HepG2 (cell line): ENCODE measurements around the gene TACC3. TPM values are rescaled to one million over a fixed set of nuclear protein-coding genes. Genes with fewer than 3 reads are reported as not detected.

Experiments
- AGO2 ChIP-seq: fragments of 200-400 bp; formaldehyde crosslinking; optimal IDR thresholded peaks from 2 replicates; pipeline ENCODE3; 2017; ENCODE audit warnings: mild to moderate bottlenecking, low read depth, low read length, moderate library complexity
- AKAP8 ChIP-seq: sonication (generic); formaldehyde crosslinking; IDR thresholded peaks from 2 replicates; pipeline ENCODE4 v1.5.1; 2020; ENCODE audit warnings: mild to moderate bottlenecking, missing genetic modification reagents
- ATF1 ChIP-seq: IDR thresholded peaks from 2 replicates; pipeline ENCODE4 v1.6.1; 2016; ENCODE audit warnings: mild to moderate bottlenecking, control low read depth
- ATF4 ChIP-seq, 2 experiments: fragments of 450-650 bp in 1 of 2; sonication (generic) in 1 of 2; formaldehyde crosslinking; IDR thresholded peaks; 2 replicates each; pipeline versions ENCODE4 v1.5.0 to v1.8.0; 2020 to 2022; ENCODE audit warnings: mild to moderate bottlenecking in 1 of 2, missing genetic modification reagents in 1 of 2
- CBX5 ChIP-seq: sonication (generic); formaldehyde crosslinking; IDR thresholded peaks from 2 replicates; pipeline ENCODE4 v1.4.0; 2020; ENCODE audit warnings: missing genetic modification reagents, borderline replicate concordance
- FOXA1 ChIP-seq, 2 experiments: fragments of 450-650 bp in 1 of 2; sonication (generic) in 1 of 2; formaldehyde crosslinking in 1 of 2; IDR thresholded peaks; 2 replicates each; pipeline versions ENCODE4 v1.4.0 to v1.6.1; 2016 to 2020; ENCODE audit warnings: missing genetic modification reagents in 1 of 2
- HDAC2 ChIP-seq: sonication (generic); formaldehyde crosslinking; IDR thresholded peaks from 2 replicates; pipeline ENCODE4 v1.4.0; 2020; ENCODE audit warnings: missing genetic modification reagents
- HOXA3 ChIP-seq: sonication (generic); formaldehyde crosslinking; IDR thresholded peaks from 2 replicates; pipeline ENCODE4 v1.5.0; 2020; ENCODE audit warnings: missing genetic modification reagents
- KLF13 ChIP-seq: sonication (generic); formaldehyde crosslinking; IDR thresholded peaks from 2 replicates; pipeline ENCODE4 v1.4.0; 2020; ENCODE audit warnings: mild to moderate bottlenecking, missing genetic modification reagents
- PITX1 ChIP-seq: sonication (generic); formaldehyde crosslinking; IDR thresholded peaks from 2 replicates; pipeline ENCODE4 v1.5.1; 2020; ENCODE audit warnings: mild to moderate bottlenecking, missing genetic modification reagents
- RARA ChIP-seq: IDR thresholded peaks from 2 replicates; pipeline ENCODE4 v1.6.1; 2016; ENCODE audit warnings: missing genetic modification reagents, missing compliant biosample characterization
- SIX1 ChIP-seq: sonication (generic); formaldehyde crosslinking; IDR thresholded peaks from 2 replicates; pipeline ENCODE4 v1.4.0; 2020; ENCODE audit warnings: missing genetic modification reagents, borderline replicate concordance
- TAF1 ChIP-seq: sonication (generic); formaldehyde crosslinking; IDR thresholded peaks from 2 replicates; pipeline ENCODE4 v1.4.0; 2020; ENCODE audit warnings: missing genetic modification reagents
- TBP ChIP-seq: sonication (generic); formaldehyde crosslinking; IDR thresholded peaks from 2 replicates; pipeline ENCODE4 v1.5.0; 2020; ENCODE audit warnings: missing genetic modification reagents
- TCF12 ChIP-seq, 2 experiments: fragments of 450-650 bp in 1 of 2; sonication (generic) in 1 of 2; formaldehyde crosslinking in 1 of 2; IDR thresholded peaks; 2 replicates each; pipeline versions ENCODE4 v1.6.1 to v1.8.0; 2017 to 2022; ENCODE audit warnings: antibody characterized with exemption in 1 of 2, mild to moderate bottlenecking in 1 of 2, missing genetic modification reagents in 1 of 2, moderate library complexity in 1 of 2
- TIGD3 ChIP-seq: sonication (generic); formaldehyde crosslinking; IDR thresholded peaks from 2 replicates; pipeline ENCODE4 v1.5.1; 2020; ENCODE audit warnings: mild to moderate bottlenecking, missing genetic modification reagents, borderline replicate concordance
- TP53 ChIP-seq: sonication (generic); formaldehyde crosslinking; conservative IDR thresholded peaks from 2 replicates; pipeline ENCODE4 v1.4.0; 2020; ENCODE audit warnings: missing genetic modification reagents
- U2AF2 ChIP-seq: fragments of 200-400 bp; formaldehyde crosslinking; IDR thresholded peaks from 2 replicates; pipeline ENCODE4 v1.6.1; 2017; ENCODE audit warnings: low read depth, mild to moderate bottlenecking, low read length
- WIZ ChIP-seq: sonication (generic); formaldehyde crosslinking; IDR thresholded peaks from 2 replicates; pipeline ENCODE4 v1.5.1; 2020; ENCODE audit warnings: mild to moderate bottlenecking, missing genetic modification reagents
- ZKSCAN5 ChIP-seq: sonication (generic); formaldehyde crosslinking; IDR thresholded peaks from 2 replicates; pipeline ENCODE4 v1.5.1; 2020; ENCODE audit warnings: mild to moderate bottlenecking, missing genetic modification reagents
- ZNF367 ChIP-seq: sonication (generic); formaldehyde crosslinking; IDR thresholded peaks from 2 replicates; pipeline ENCODE4 v1.4.0; 2020; ENCODE audit warnings: missing genetic modification reagents, borderline replicate concordance
- ZNF513 ChIP-seq: sonication (generic); formaldehyde crosslinking; conservative IDR thresholded peaks from 2 replicates; pipeline ENCODE4 v1.5.0; 2020; ENCODE audit warnings: missing genetic modification reagents
- ZNF766 ChIP-seq: sonication (generic); formaldehyde crosslinking; IDR thresholded peaks from 2 replicates; pipeline ENCODE4 v1.5.0; 2020; ENCODE audit warnings: missing genetic modification reagents, borderline replicate concordance
- ZNF775 ChIP-seq: sonication (generic); formaldehyde crosslinking; IDR thresholded peaks from 2 replicates; pipeline ENCODE4 v1.4.0; 2020; ENCODE audit warnings: missing genetic modification reagents, mild to moderate bottlenecking, moderate library complexity, borderline replicate concordance
- ZNF784 ChIP-seq: sonication (generic); formaldehyde crosslinking; IDR thresholded peaks from 2 replicates; pipeline ENCODE4 v1.5.1; 2020; ENCODE audit warnings: missing genetic modification reagents, mild to moderate bottlenecking, borderline replicate concordance
- ZNF792 ChIP-seq: IDR thresholded peaks from 2 replicates; pipeline ENCODE4 v1.6.1; 2016
- ZSCAN21 ChIP-seq: sonication (generic); formaldehyde crosslinking; IDR thresholded peaks from 2 replicates; pipeline ENCODE4 v1.8.0; 2022; ENCODE audit warnings: mild to moderate bottlenecking, missing genetic modification reagents, moderate library complexity, borderline replicate concordance
- polyA plus RNA-seq, 8 experiments: library from polyadenylated mRNA; depleted of rRNA in 3 of 8; stranded (reverse) in 7 of 8; unstranded in 1 of 8; fragments of >200 nt; fragmentation: Illumina TruSeq in 4 of 8; extraction: Trizol in 4 of 8; gene quantifications; 2 replicates each; pipeline versions ENCODE4 v1.2.1 to v1.2.3, GENCODE V29; 2011 to 2016; ENCODE audit warnings: low read depth in 4 of 8, missing spikeins in 1 of 8, mixed read lengths in 1 of 8; ENCODE audit not compliant: insufficient read depth in 1 of 8
- total RNA-seq, 5 experiments: library from RNA; depleted of rRNA; stranded (reverse); fragments of >200 nt; fragmentation: Illumina TruSeq; extraction: Trizol; gene quantifications; 2 replicates each; pipeline ENCODE4 v1.2.3, GENCODE V29; 2016; ENCODE audit warnings: low read depth in 1 of 5

Gene TACC3
- total and polyA plus RNA-seq, 2 of the 13 experiments (the other 11 are each of a cell fraction or from before 2014, with no cell fraction given): 20.3 to 21.2 TPM

- TF ChIP-seq ZNF792 (CRISPR knock-in tag): 0 out of 2 replicates have a peak, but pooled peaks have one; percentile 15
- no peak for TF ChIP-seq ZNF775 (CRISPR knock-in tag)
- TF ChIP-seq HDAC2 (CRISPR knock-in tag): peak; percentile 22; the same call in 1 of the 2 replicates
- no peak for TF ChIP-seq ZNF367 (CRISPR knock-in tag)
- no peak for TF ChIP-seq ZNF766
- TF ChIP-seq ZSCAN21: 0 out of 2 replicates have a peak, but pooled peaks have one; percentile 30
- TF ChIP-seq U2AF2: no peak
- TF ChIP-seq AKAP8: peak; percentile 73
- no peak for TF ChIP-seq TP53
- TF ChIP-seq KLF13 (CRISPR knock-in tag): no peak
- TF ChIP-seq AGO2: peak; percentile 61
- 0 out of 2 replicates have a peak, but pooled peaks have one; percentile 18 for TF ChIP-seq ZKSCAN5 (CRISPR knock-in tag)
- no peak for TF ChIP-seq SIX1 (CRISPR knock-in tag)
- TF ChIP-seq TIGD3 (CRISPR knock-in tag): no peak
- no peak for TF ChIP-seq TCF12 (IDR thresholded peaks at IDR 0.05)
- 0 out of 2 replicates have a peak, but pooled peaks have one; percentile 68 for TF ChIP-seq TCF12 (CRISPR knock-in tag; IDR thresholded peaks at IDR 0.05)
- no peak for TF ChIP-seq CBX5 (CRISPR knock-in tag)
- no peak for TF ChIP-seq FOXA1 (IDR thresholded peaks at IDR 0.05)
- no peak for TF ChIP-seq FOXA1 (CRISPR knock-in tag; IDR thresholded peaks at IDR 0.05)
- no peak for TF ChIP-seq TAF1 (CRISPR knock-in tag)
- no peak for TF ChIP-seq TBP
- no peak for TF ChIP-seq WIZ (CRISPR knock-in tag)
- TF ChIP-seq ATF1 (CRISPR knock-in tag): no peak
- TF ChIP-seq ATF4 (CRISPR knock-in tag; IDR thresholded peaks at IDR 0.05): no peak
- no peak for TF ChIP-seq ZNF513 (CRISPR knock-in tag)
- peak; percentile 69 for TF ChIP-seq PITX1 (CRISPR knock-in tag)
- peak; percentile 76 for TF ChIP-seq RARA
- peak; percentile 37; the same call in 1 of the 2 replicates for TF ChIP-seq HOXA3 (CRISPR knock-in tag)
- no peak; the same call in 1 of the 2 replicates for TF ChIP-seq ZNF784 (CRISPR knock-in tag)
Observed at GRCh38 chr4:1753697-1754311, 32.5 kb downstream of the TACC3 start (continued).
